Measurements from ENCODE around the gene EXOSC6. TPM values are rescaled to one million over a fixed set of nuclear protein-coding genes. Genes with fewer than 3 reads are reported as not detected.
A peak's percentile ranks its signal among the peaks of the same experiment; 100 is the strongest.
"Not testable (repeated sequence)": the region's sequence is repeated elsewhere in the genome, so short reads cannot be mapped to it uniquely, and the experiment has no call there.

The EXOSC6 gene
- total RNA-seq, 1 experiment from 2014 or later = 41.6 TPM

- Mint-ChIP-seq H3K27me3 (ENCODE audit: low read depth) (no peaks in the 10 kb centered on the region; the same call in 1 of the 2 replicates), H3K4me1 (peaks cover 1 to 9% of the 10 kb centered on the region in 2 experiments; a peak in 3 of 4 replicates), H3K9me3 (no peaks in the 10 kb centered on the region), H3K27ac (peak within 1 kb of the TSS; percentile 95 to 99 (median 98)), H3K36me3 (ENCODE audit: insufficient read depth in 1 of 3, low read depth in 3 of 3) (peaks cover 18 to 24% (median 22%) of the 10 kb centered on the region in 3 experiments), H3K4me3 (peak within 1 kb of the TSS; percentile 94 to 95)
- no peak for TF ChIP-seq CTCF (conservative IDR thresholded peaks at IDR 0.05)
- Histone ChIP-seq H3K79me2 (ENCODE audit: insufficient read depth, low read length) (peaks cover 23% of the 10 kb centered on the region; the same call in 1 of the 2 replicates), H3K23ac (ENCODE audit: insufficient read length, low read depth, low read length) (no peak within 1 kb of the TSS), H3K9me3 (ENCODE audit: control insufficient read depth, low read depth, low read length) (no peaks in the 10 kb centered on the region), H3K23me2 (ENCODE audit: insufficient read length, low read depth, low read length, poor library complexity, severe bottlenecking) (peaks cover 4% of the 10 kb centered on the region), H3K27ac (ENCODE audit: insufficient read length, low read depth, low read length) (peak within 1 kb of the TSS; percentile 30), H4K20me1 (ENCODE audit: control insufficient read depth, insufficient read depth, insufficient read length) (no peaks in the 10 kb centered on the region), H3K79me1 (ENCODE audit: insufficient read depth, low read depth, low read length, poor library complexity, severe bottlenecking) (peaks cover 8% of the 10 kb centered on the region), H3T11ph (ENCODE audit: low read length) (peak within 1 kb of the TSS; percentile 20), H2AK5ac (ENCODE audit: insufficient read length, low read length) (no peak within 1 kb of the TSS), H3K4me2 (ENCODE audit: insufficient read depth, insufficient read length, low read length) (peak within 1 kb of the TSS; percentile 74), H2AFZ (ENCODE audit: low read length) (no peak within 1 kb of the TSS), H4K91ac (ENCODE audit: insufficient read length, low read depth, low read length) (no peak within 1 kb of the TSS), H2BK20ac (ENCODE audit: low read depth, low read length, poor library complexity, severe bottlenecking) (no peak within 1 kb of the TSS), H3K9ac (ENCODE audit: extremely low read depth, insufficient read length, low read length) (peak within 1 kb of the TSS; percentile 93), H3K14ac (ENCODE audit: insufficient read depth, low read length) (peak within 1 kb of the TSS; percentile 97), H3K18ac (ENCODE audit: insufficient read length, low read depth, low read length) (peak within 1 kb of the TSS; percentile 94), H2BK15ac (ENCODE audit: low read depth, low read length) (no peak within 1 kb of the TSS), H3K56ac (ENCODE audit: insufficient read length, low read depth, low read length) (peak within 1 kb of the TSS; percentile 19), H4K8ac (replicated peaks; ENCODE audit: insufficient read length, low read depth, low read length) (no peak within 1 kb of the TSS), H2BK120ac (ENCODE audit: low read depth, low read length, poor library complexity, severe bottlenecking) (peak within 1 kb of the TSS; percentile 73), H4K5ac (ENCODE audit: insufficient read length, low read depth, low read length) (peak within 1 kb of the TSS; percentile 73), H3K4ac (ENCODE audit: low read depth, low read length) (peak within 1 kb of the TSS; percentile 52; the same call in 1 of the 2 replicates), H3K27me3 (ENCODE audit: insufficient read depth, low read length) (no peaks in the 10 kb centered on the region), H2BK12ac (ENCODE audit: insufficient read length, low read depth, low read length) (peak within 1 kb of the TSS; percentile 59), H2BK5ac (ENCODE audit: insufficient read length, low read length) (no peak within 1 kb of the TSS), H3K4me1 (ENCODE audit: insufficient read depth, low read length) (no peaks in the 10 kb centered on the region)
- DNase-seq = peak; percentile 99
- WGBS (ENCODE audit: extremely low coverage, insufficient read length, low lambda C conversion rate) = no CpG with 5 or more reads among the region's 53 CpGs
Observed at GRCh38 chr16:70289229-70290094, 37.7 kb upstream of the EXOSC6 start, which contains the start of gene AARS1. Gene AARS1 (minus strand): TSS chr16:70289506. CDS start chr16:70282763, 6,743 bp downstream.

- not testable (repeated sequence) for H3K23ac ChIP-seq (ENCODE audit: insufficient read length, low read depth, low read length)
Observed at GRCh38 chr16:70287304-70287971, 35.7 kb upstream of the EXOSC6 start.

More at GRCh38 chr16:70287304-70287971, 35.7 kb upstream of the EXOSC6 start:
- not testable (repeated sequence) for H3K27me3 Mint-ChIP-seq (ENCODE audit: low read depth); DNase-seq; H3K4me1 Mint-ChIP-seq; H3K27me3 ChIP-seq (ENCODE audit: insufficient read depth, low read length); H3K9me3 ChIP-seq (ENCODE audit: control insufficient read depth, low read depth, low read length); H3K18ac ChIP-seq (ENCODE audit: insufficient read length, low read depth, low read length); H3K14ac ChIP-seq (ENCODE audit: insufficient read depth, low read length); H2BK12ac ChIP-seq (ENCODE audit: insufficient read length, low read depth, low read length); H4K91ac ChIP-seq (ENCODE audit: insufficient read length, low read depth, low read length); H3K56ac ChIP-seq (ENCODE audit: insufficient read length, low read depth, low read length); H2AFZ ChIP-seq (ENCODE audit: low read length); H3K9ac ChIP-seq (ENCODE audit: extremely low read depth, insufficient read length, low read length); H3T11ph ChIP-seq (ENCODE audit: low read length); H3K4me1 ChIP-seq (ENCODE audit: insufficient read depth, low read length); H2BK120ac ChIP-seq (ENCODE audit: low read depth, low read length, poor library complexity, severe bottlenecking); H4K5ac ChIP-seq (ENCODE audit: insufficient read length, low read depth, low read length); H3K4ac ChIP-seq (ENCODE audit: low read depth, low read length); H2AK5ac ChIP-seq (ENCODE audit: insufficient read length, low read length); H3K27ac ChIP-seq (ENCODE audit: insufficient read length, low read depth, low read length); H2BK5ac ChIP-seq (ENCODE audit: insufficient read length, low read length); H2BK20ac ChIP-seq (ENCODE audit: low read depth, low read length, poor library complexity, severe bottlenecking); H4K8ac ChIP-seq (replicated peaks; ENCODE audit: insufficient read length, low read depth, low read length); H2BK15ac ChIP-seq (ENCODE audit: low read depth, low read length); H4K20me1 ChIP-seq (ENCODE audit: control insufficient read depth, insufficient read depth, insufficient read length); H3K23me2 ChIP-seq (ENCODE audit: insufficient read length, low read depth, low read length, poor library complexity, severe bottlenecking); H3K9me3 Mint-ChIP-seq
- Mint-ChIP-seq H3K36me3 (ENCODE audit: insufficient read depth in 1 of 3, low read depth in 3 of 3) (peaks cover 34 to 44% (median 41%) of the 10 kb centered on the region in 3 experiments), H3K27ac (peak overlapping the region; percentile 32 to 95 (median 90); a peak in 3 of 7 replicates), H3K4me3 (peak overlapping the region; percentile 94 to 95)
- no CpG with 5 or more reads among the region's 17 CpGs for WGBS (ENCODE audit: extremely low coverage, insufficient read length, low lambda C conversion rate)
- peaks cover 23% of the 10 kb centered on the region; the same call in 1 of the 2 replicates for H3K79me2 ChIP-seq (ENCODE audit: insufficient read depth, low read length)
- peaks cover 10% of the 10 kb centered on the region for H3K79me1 ChIP-seq (ENCODE audit: insufficient read depth, low read depth, low read length, poor library complexity, severe bottlenecking)
- H3K4me2 ChIP-seq (ENCODE audit: insufficient read depth, insufficient read length, low read length) = peak overlapping the region; percentile 74
